ENCODE results near the gene ARMC8.
"Not testable (repeated sequence)": the region's sequence is repeated elsewhere in the genome, so short reads cannot be mapped to it uniquely, and the experiment has no call there.

ARMC8 gene

DNA sequence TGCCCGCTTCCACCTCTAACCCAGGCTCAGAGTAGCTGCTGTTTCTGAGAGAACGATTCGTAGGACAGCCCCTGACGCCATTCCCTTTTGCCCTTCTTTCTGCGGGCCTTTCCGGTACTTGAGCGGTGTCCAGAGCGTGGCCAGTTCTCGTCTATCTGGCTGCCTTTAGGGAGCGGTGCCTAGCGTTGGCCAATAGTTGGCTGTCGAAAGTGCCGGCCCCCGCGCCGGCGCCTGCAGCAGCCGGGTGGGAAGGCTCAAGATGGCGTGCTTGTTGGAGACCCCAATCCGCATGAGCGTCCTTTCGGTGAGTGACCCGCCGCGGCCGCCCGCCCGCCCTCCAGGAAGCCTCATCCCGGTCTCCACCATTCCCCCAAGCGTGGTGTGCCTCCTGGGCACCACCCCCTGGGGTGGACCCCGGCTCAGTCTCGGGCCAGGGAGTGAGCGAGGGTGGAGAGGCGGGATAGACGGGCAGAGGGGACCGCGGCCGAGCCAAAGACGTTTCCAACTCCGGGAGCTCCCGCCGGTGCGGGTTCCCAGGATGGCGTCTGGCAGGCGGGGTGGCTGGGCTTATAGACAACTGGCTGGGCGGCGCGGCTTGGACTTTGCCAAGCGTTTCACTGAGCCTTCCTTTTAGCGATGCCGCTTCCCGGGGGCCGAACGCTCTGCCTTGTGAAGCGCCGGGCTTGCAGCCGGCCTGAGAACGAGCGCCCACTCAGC, at the start of gene ARMC8:
ARMC8 (plus strand) TSS at position 6 of the 717 bp plus-strand sequence; CDS start at position 260, 254 bp downstream.
- Histone ChIP-seq H3K36me3 (ENCODE audit: control insufficient read depth in 1 of 2, insufficient read depth in 2 of 2, low read length in 2 of 2) (peaks cover 0 to 15% of the 10 kb centered on the region in 2 donors), H3K9me3 (ENCODE audit: control insufficient read depth in 1 of 2, low read length in 2 of 2) (no peaks in the 10 kb centered on the region), H3K27me3 (ENCODE audit: low read depth, low read length) (no peaks in the 10 kb centered on the region), H3K27ac (ENCODE audit: low read length) (peak within 1 kb of the TSS; percentile 97), H3K4me3 (ENCODE audit: low read depth in 1 of 2, low read length in 2 of 2) (peak within 1 kb of the TSS; percentile 77 to 97), H3K4me1 (ENCODE audit: control insufficient read depth in 1 of 2, insufficient read depth in 2 of 2, low read length in 2 of 2) (peaks cover 13 to 19% of the 10 kb centered on the region in 2 donors)

DNA sequence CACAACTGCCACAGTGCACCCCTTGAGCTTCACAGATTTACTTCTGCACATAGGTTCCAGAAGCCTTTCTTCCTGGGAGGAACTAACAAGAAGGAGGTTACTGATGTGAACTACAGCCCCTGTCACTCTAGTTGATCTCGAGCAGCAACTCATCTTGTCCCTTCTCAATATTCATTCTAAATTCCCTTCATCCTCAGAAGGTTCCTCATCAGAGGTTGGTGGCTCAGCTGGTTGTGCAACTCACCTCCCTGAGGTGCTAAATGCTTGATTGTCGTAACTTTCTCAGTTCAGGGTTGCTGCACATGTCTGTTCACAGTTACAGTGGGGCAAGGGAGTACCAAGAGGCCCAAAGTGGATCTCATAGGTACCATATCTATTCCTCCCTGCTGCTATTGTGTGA, 49.2 kb upstream of the ARMC8 start:
- H3K4me1 ChIP-seq (ENCODE audit: control insufficient read depth in 1 of 2, insufficient read depth in 2 of 2, low read length in 2 of 2): no peaks in the 10 kb centered on the region
- H3K36me3 ChIP-seq (ENCODE audit: control insufficient read depth in 1 of 2, insufficient read depth in 2 of 2, low read length in 2 of 2): no peaks in the 10 kb centered on the region
- no peaks in the 10 kb centered on the region for H3K27me3 ChIP-seq (ENCODE audit: low read depth, low read length)
- H3K27ac ChIP-seq (ENCODE audit: low read length): no peak overlapping the region
- H3K9me3 ChIP-seq (ENCODE audit: control insufficient read depth in 1 of 2, low read length in 2 of 2): no peaks in the 10 kb centered on the region
- no peak overlapping the region for H3K4me3 ChIP-seq (ENCODE audit: low read depth in 1 of 2, low read length in 2 of 2)

GRCh38 chr3:138139691-138140090, 47.4 kb upstream of the ARMC8 start:
- Histone ChIP-seq H3K36me3 (ENCODE audit: control insufficient read depth in 1 of 2, insufficient read depth in 2 of 2, low read length in 2 of 2) (no peaks in the 10 kb centered on the region), H3K27me3 (ENCODE audit: low read depth, low read length) (no peaks in the 10 kb centered on the region), H3K4me3 (ENCODE audit: low read depth in 1 of 2, low read length in 2 of 2) (no peak overlapping the region), H3K9me3 (ENCODE audit: control insufficient read depth in 1 of 2, low read length in 2 of 2) (no peaks in the 10 kb centered on the region), H3K27ac (ENCODE audit: low read length) (no peak overlapping the region), H3K4me1 (ENCODE audit: control insufficient read depth in 1 of 2, insufficient read depth in 2 of 2, low read length in 2 of 2) (no peaks in the 10 kb centered on the region)

- H3K27me3 ChIP-seq (ENCODE audit: low read depth, low read length): no peaks in the 10 kb centered on the region
- H3K4me3 ChIP-seq (ENCODE audit: low read depth in 1 of 2, low read length in 2 of 2): no peak overlapping the region
- H3K27ac ChIP-seq (ENCODE audit: low read length): no peak overlapping the region
- H3K36me3 ChIP-seq (ENCODE audit: control insufficient read depth in 1 of 2, insufficient read depth in 2 of 2, low read length in 2 of 2): no peaks in the 10 kb centered on the region
- no peaks in the 10 kb centered on the region for H3K4me1 ChIP-seq (ENCODE audit: control insufficient read depth in 1 of 2, insufficient read depth in 2 of 2, low read length in 2 of 2)
- H3K9me3 ChIP-seq (ENCODE audit: control insufficient read depth in 1 of 2, low read length in 2 of 2): no peaks in the 10 kb centered on the region
Observed at GRCh38 chr3:138140940-138141339, 46.2 kb upstream of the ARMC8 start.

GRCh38 chr3:138142181-138142580, 44.9 kb upstream of the ARMC8 start:
- not testable (repeated sequence) for H3K27ac ChIP-seq (ENCODE audit: low read length); H3K4me1 ChIP-seq (ENCODE audit: control insufficient read depth in 1 of 2, insufficient read depth in 2 of 2, low read length in 2 of 2); H3K4me3 ChIP-seq (ENCODE audit: low read depth in 1 of 2, low read length in 2 of 2); H3K9me3 ChIP-seq (ENCODE audit: control insufficient read depth in 1 of 2, low read length in 2 of 2); H3K36me3 ChIP-seq (ENCODE audit: control insufficient read depth in 1 of 2, insufficient read depth in 2 of 2, low read length in 2 of 2); H3K27me3 ChIP-seq (ENCODE audit: low read depth, low read length)

DNA sequence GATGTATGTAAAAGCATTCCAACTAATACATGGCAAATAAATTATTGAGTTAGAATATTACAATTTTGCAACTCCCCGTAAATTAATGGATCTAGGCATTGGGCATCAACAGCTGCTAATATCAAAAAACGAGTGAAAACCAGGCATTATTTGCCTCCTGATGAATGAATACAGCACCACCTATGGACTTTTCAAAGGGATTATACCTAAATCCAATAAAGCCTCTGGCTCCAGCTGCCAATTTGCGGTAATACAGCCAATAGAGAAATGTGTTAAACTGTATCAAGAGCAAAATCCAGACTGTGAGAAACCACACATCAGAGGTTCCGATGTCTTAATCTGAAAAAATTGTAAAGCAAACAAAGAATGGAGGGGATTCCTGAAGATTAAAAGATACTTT, 38.6 kb upstream of the ARMC8 start:
- H3K9me3 ChIP-seq (ENCODE audit: control insufficient read depth in 1 of 2, low read length in 2 of 2): no peaks in the 10 kb centered on the region
- no peaks in the 10 kb centered on the region for H3K4me1 ChIP-seq (ENCODE audit: control insufficient read depth in 1 of 2, insufficient read depth in 2 of 2, low read length in 2 of 2)
- H3K27ac ChIP-seq (ENCODE audit: low read length): no peak overlapping the region
- no peaks in the 10 kb centered on the region for H3K36me3 ChIP-seq (ENCODE audit: control insufficient read depth in 1 of 2, insufficient read depth in 2 of 2, low read length in 2 of 2)
- H3K4me3 ChIP-seq (ENCODE audit: low read depth in 1 of 2, low read length in 2 of 2): no peak overlapping the region
- H3K27me3 ChIP-seq (ENCODE audit: low read depth, low read length): no peaks in the 10 kb centered on the region

GRCh38 chr3:138154534-138154933, 32.6 kb upstream of the ARMC8 start:
- Histone ChIP-seq H3K4me1 (ENCODE audit: control insufficient read depth in 1 of 2, insufficient read depth in 2 of 2, low read length in 2 of 2) (no peaks in the 10 kb centered on the region), H3K27ac (ENCODE audit: low read length) (no peak overlapping the region), H3K27me3 (ENCODE audit: low read depth, low read length) (no peaks in the 10 kb centered on the region), H3K9me3 (ENCODE audit: control insufficient read depth in 1 of 2, low read length in 2 of 2) (no peaks in the 10 kb centered on the region), H3K4me3 (ENCODE audit: low read depth in 1 of 2, low read length in 2 of 2) (no peak overlapping the region), H3K36me3 (ENCODE audit: control insufficient read depth in 1 of 2, insufficient read depth in 2 of 2, low read length in 2 of 2) (no peaks in the 10 kb centered on the region)

DNA sequence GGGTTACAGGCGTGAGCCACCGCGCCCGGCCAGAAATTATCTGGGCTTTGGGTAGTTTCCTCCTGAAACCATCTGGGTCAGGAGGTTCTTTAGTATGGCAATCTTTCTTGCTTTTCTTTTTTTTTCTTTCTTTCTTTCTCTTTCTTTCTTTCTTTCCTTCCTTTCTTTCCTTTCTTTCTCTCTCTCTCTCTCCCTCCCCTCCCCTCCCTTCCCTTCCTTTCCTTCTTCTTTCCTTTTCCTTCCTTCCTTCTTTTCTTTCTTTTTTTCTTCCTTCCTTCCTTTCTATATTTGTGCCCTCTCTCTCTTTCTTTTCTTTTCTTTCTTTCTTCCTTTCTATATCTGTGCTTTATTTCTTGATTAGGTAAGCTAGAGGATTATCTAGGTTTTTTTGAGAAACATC, 29.4 kb upstream of the ARMC8 start:
- Histone ChIP-seq H3K9me3 (ENCODE audit: control insufficient read depth in 1 of 2, low read length in 2 of 2) (no peaks in the 10 kb centered on the region), H3K4me3 (ENCODE audit: low read depth in 1 of 2, low read length in 2 of 2) (no peak overlapping the region), H3K36me3 (ENCODE audit: control insufficient read depth in 1 of 2, insufficient read depth in 2 of 2, low read length in 2 of 2) (peaks cover 11 to 21% of the 10 kb centered on the region in 2 donors), H3K4me1 (ENCODE audit: control insufficient read depth in 1 of 2, insufficient read depth in 2 of 2, low read length in 2 of 2) (no peaks in the 10 kb centered on the region), H3K27ac (ENCODE audit: low read length) (no peak overlapping the region), H3K27me3 (ENCODE audit: low read depth, low read length) (no peaks in the 10 kb centered on the region)

- H3K36me3 ChIP-seq (ENCODE audit: control insufficient read depth in 1 of 2, insufficient read depth in 2 of 2, low read length in 2 of 2): peaks cover 44 to 67% of the 10 kb centered on the region in 2 donors
- no peak overlapping the region for H3K27ac ChIP-seq (ENCODE audit: low read length)
- H3K9me3 ChIP-seq (ENCODE audit: control insufficient read depth in 1 of 2, low read length in 2 of 2): no peaks in the 10 kb centered on the region
- H3K4me3 ChIP-seq (ENCODE audit: low read depth in 1 of 2, low read length in 2 of 2): no peak overlapping the region
- no peaks in the 10 kb centered on the region for H3K4me1 ChIP-seq (ENCODE audit: control insufficient read depth in 1 of 2, insufficient read depth in 2 of 2, low read length in 2 of 2)
- no peaks in the 10 kb centered on the region for H3K27me3 ChIP-seq (ENCODE audit: low read depth, low read length)
Observed at GRCh38 chr3:138165061-138165460, 22.0 kb upstream of the ARMC8 start.

- no peak overlapping the region for H3K27ac ChIP-seq (ENCODE audit: low read length)
- H3K27me3 ChIP-seq (ENCODE audit: low read depth, low read length): no peaks in the 10 kb centered on the region
- peaks cover 5 to 12% of the 10 kb centered on the region in 2 donors for H3K36me3 ChIP-seq (ENCODE audit: control insufficient read depth in 1 of 2, insufficient read depth in 2 of 2, low read length in 2 of 2)
- no peak overlapping the region for H3K4me3 ChIP-seq (ENCODE audit: low read depth in 1 of 2, low read length in 2 of 2)
- H3K4me1 ChIP-seq (ENCODE audit: control insufficient read depth in 1 of 2, insufficient read depth in 2 of 2, low read length in 2 of 2): peaks cover 3 to 15% of the 10 kb centered on the region in 2 donors
- H3K9me3 ChIP-seq (ENCODE audit: control insufficient read depth in 1 of 2, low read length in 2 of 2): no peaks in the 10 kb centered on the region
Observed at GRCh38 chr3:138172625-138173024, 14.5 kb upstream of the ARMC8 start.

- Histone ChIP-seq H3K27ac (ENCODE audit: low read length) (peak overlapping the region; percentile 73), H3K36me3 (ENCODE audit: control insufficient read depth in 1 of 2, insufficient read depth in 2 of 2, low read length in 2 of 2) (peaks cover 4 to 12% of the 10 kb centered on the region in 2 donors), H3K27me3 (ENCODE audit: low read depth, low read length) (no peaks in the 10 kb centered on the region), H3K9me3 (ENCODE audit: control insufficient read depth in 1 of 2, low read length in 2 of 2) (no peaks in the 10 kb centered on the region), H3K4me3 (ENCODE audit: low read depth in 1 of 2, low read length in 2 of 2) (peak overlapping the region; percentile 87 to 88), H3K4me1 (ENCODE audit: control insufficient read depth in 1 of 2, insufficient read depth in 2 of 2, low read length in 2 of 2) (peaks cover 3 to 15% of the 10 kb centered on the region in 2 donors)
Observed at GRCh38 chr3:138173769-138174420, 13.2 kb upstream of the ARMC8 start.

All from muscle layer of duodenum (tissue), 2 donors.